ENCODE measurements around the gene UFSP1.

- TF ChIP-seq, protein P1, sequence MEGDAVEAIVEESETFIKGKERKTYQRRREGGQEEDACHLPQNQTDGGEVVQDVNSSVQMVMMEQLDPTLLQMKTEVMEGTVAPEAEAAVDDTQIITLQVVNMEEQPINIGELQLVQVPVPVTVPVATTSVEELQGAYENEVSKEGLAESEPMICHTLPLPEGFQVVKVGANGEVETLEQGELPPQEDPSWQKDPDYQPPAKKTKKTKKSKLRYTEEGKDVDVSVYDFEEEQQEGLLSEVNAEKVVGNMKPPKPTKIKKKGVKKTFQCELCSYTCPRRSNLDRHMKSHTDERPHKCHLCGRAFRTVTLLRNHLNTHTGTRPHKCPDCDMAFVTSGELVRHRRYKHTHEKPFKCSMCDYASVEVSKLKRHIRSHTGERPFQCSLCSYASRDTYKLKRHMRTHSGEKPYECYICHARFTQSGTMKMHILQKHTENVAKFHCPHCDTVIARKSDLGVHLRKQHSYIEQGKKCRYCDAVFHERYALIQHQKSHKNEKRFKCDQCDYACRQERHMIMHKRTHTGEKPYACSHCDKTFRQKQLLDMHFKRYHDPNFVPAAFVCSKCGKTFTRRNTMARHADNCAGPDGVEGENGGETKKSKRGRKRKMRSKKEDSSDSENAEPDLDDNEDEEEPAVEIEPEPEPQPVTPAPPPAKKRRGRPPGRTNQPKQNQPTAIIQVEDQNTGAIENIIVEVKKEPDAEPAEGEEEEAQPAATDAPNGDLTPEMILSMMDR (IDR thresholded peaks at IDR 0.05; ENCODE audit: low read depth, low read length) = no peak
- TF ChIP-seq POLR2A (IDR thresholded peaks at IDR 0.05; ENCODE audit: extremely low read depth, insufficient read length) (no peak), MYC (IDR thresholded peaks at IDR 0.05; ENCODE audit: low read depth, low read length) (no peak)
- TF ChIP-seq, protein P2, sequence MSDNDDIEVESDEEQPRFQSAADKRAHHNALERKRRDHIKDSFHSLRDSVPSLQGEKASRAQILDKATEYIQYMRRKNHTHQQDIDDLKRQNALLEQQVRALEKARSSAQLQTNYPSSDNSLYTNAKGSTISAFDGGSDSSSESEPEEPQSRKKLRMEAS (IDR thresholded peaks at IDR 0.05; ENCODE audit: low read depth, low read length) = no peak
Observed at GRCh38 chr7:100891568-100892247, 2.2 kb upstream of the UFSP1 start.
